Measurements from ENCODE around the gene CKAP4.

DNA sequence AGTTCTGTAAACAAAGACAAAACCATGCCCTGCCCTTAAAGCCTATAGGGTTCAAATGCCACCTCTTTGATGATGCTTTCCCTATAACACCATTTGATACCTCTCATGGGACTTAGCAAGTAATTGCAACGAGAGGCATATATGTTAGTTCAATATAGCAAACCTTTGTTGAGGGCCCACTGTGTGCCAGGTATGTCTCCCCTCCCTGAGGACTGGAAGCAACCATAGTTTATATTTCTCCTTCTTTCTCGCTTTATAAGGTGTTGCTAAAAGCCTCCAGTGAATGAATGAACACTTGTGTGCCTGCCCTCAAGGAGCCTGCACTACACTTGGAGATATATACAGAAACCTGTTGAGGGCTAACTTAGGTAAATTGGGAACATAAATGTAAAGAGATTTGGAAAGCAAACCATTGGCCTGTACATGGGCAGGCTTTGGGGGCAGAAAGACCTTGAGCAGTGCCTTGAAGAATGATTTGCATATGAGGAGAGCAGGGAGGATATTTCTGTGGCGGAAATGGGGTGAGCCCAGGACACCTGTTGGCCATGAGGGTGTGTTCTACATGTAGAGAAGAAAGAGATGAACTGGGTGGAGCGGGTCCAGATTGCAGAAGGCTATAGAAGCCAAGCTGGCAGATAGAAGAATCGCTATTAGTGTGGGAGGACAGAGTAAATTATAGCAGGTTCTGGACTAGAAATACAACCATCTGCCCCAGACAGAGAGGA is 1.8 kb upstream of the CKAP4 start:
- TF ChIP-seq, protein P1, sequence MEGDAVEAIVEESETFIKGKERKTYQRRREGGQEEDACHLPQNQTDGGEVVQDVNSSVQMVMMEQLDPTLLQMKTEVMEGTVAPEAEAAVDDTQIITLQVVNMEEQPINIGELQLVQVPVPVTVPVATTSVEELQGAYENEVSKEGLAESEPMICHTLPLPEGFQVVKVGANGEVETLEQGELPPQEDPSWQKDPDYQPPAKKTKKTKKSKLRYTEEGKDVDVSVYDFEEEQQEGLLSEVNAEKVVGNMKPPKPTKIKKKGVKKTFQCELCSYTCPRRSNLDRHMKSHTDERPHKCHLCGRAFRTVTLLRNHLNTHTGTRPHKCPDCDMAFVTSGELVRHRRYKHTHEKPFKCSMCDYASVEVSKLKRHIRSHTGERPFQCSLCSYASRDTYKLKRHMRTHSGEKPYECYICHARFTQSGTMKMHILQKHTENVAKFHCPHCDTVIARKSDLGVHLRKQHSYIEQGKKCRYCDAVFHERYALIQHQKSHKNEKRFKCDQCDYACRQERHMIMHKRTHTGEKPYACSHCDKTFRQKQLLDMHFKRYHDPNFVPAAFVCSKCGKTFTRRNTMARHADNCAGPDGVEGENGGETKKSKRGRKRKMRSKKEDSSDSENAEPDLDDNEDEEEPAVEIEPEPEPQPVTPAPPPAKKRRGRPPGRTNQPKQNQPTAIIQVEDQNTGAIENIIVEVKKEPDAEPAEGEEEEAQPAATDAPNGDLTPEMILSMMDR (IDR thresholded peaks at IDR 0.05; ENCODE audit: low read length), result no peak
- TF ChIP-seq EZH2 (IDR thresholded peaks at IDR 0.05; ENCODE audit: borderline replicate concordance, low read length), result no peak

Data from OCI-LY1 (cell line).